ENCODE measurements around the gene LPAR2. TPM values are rescaled to one million over a fixed set of nuclear protein-coding genes. Genes with fewer than 3 reads are reported as not detected.
A peak's percentile ranks its signal among the peaks of the same experiment; 100 is the strongest.

Gene LPAR2
- polyA plus RNA-seq, 1 of the 3 experiments (the other 2 are of a cell fraction): 4.5 TPM

GRCh38 chr19:19655051-19655594, 27.1 kb upstream of the LPAR2 start:
- Histone ChIP-seq H3K9me3 (no peaks in the 10 kb centered on the region), H2AFZ (ENCODE audit: low read depth) (no peak overlapping the region), H3K4me2 (no peak overlapping the region), H4K20me1 (ENCODE audit: insufficient read depth) (peaks cover 7% of the 10 kb centered on the region), H3K9ac (no peak overlapping the region), H3K27ac (ENCODE audit: low read depth in 2 of 2, low read length in 1 of 2) (no peak overlapping the region), H3K9me2 (no peaks in the 10 kb centered on the region), H3K27me3 (ENCODE audit: insufficient read depth) (no peaks in the 10 kb centered on the region), H3K79me2 (ENCODE audit: insufficient read depth) (peaks cover 18% of the 10 kb centered on the region), H3K36me3 (replicated peaks in 1 of 2; ENCODE audit: control insufficient read depth in 1 of 2, insufficient read depth in 2 of 2, low read length in 1 of 2) (peaks cover 20 to 93% of the 10 kb centered on the region in 2 experiments), H3K4me1 (ENCODE audit: control insufficient read depth in 1 of 2, insufficient read depth in 2 of 2, low read depth in 1 of 2, low read length in 1 of 2) (peaks cover 0 to 2% of the 10 kb centered on the region in 2 experiments; a peak in 1 of 4 replicates), H3F3A (replicated peaks; ENCODE audit: insufficient read depth) (no peaks in the 10 kb centered on the region), H3K4me3 (ENCODE audit: low read depth in 2 of 2, low read length in 1 of 2) (no peak overlapping the region)
- ChIA-PET POLR2A (interaction anchor here (0.6 kb wide), 1 partner anchor 10 kb away, joined by 3 read pairs; no protein-coding TSS in a partner anchor), CTCF (interaction anchor here (0.6 to 6.6 kb wide), 3 partner anchors 11 to 124 kb away, joined by 3 to 45 read pairs (median 12); partner anchors contain the start of gene GMIP)
- no peak for TF ChIP-seq EP300 (IDR thresholded peaks at IDR 0.05; ENCODE audit: borderline replicate concordance in 1 of 2, low read depth in 1 of 2, low read length in 1 of 2)
- no peak for TF ChIP-seq SMC3 (IDR thresholded peaks at IDR 0.05; ENCODE audit: low read depth, low read length)
- TF ChIP-seq NRF1 (IDR thresholded peaks at IDR 0.05; ENCODE audit: low read depth, low read length): no peak
- TF ChIP-seq SIN3A (IDR thresholded peaks at IDR 0.05; ENCODE audit: borderline replicate concordance, low read depth, low read length): no peak
- peak; percentile 19 for DNase-seq
- 93% methylated on average over 14 of the region's 22 CpGs for WGBS (ENCODE audit: low lambda C conversion rate)

GRCh38 chr19:19654441-19654840, 26.4 kb upstream of the LPAR2 start:
- no peaks in the 10 kb centered on the region for H3K27me3 ChIP-seq (ENCODE audit: insufficient read depth)
- peaks cover 20 to 94% of the 10 kb centered on the region in 2 experiments for H3K36me3 ChIP-seq (replicated peaks in 1 of 2; ENCODE audit: control insufficient read depth in 1 of 2, insufficient read depth in 2 of 2, low read length in 1 of 2)
- no peak overlapping the region for H3K4me2 ChIP-seq
- peaks cover 0 to 2% of the 10 kb centered on the region in 2 experiments; a peak in 1 of 4 replicates for H3K4me1 ChIP-seq (ENCODE audit: control insufficient read depth in 1 of 2, insufficient read depth in 2 of 2, low read depth in 1 of 2, low read length in 1 of 2)
- no peak overlapping the region for H3K4me3 ChIP-seq (ENCODE audit: low read depth in 2 of 2, low read length in 1 of 2)
- H3K9ac ChIP-seq: no peak overlapping the region
- no peaks in the 10 kb centered on the region for H3F3A ChIP-seq (replicated peaks; ENCODE audit: insufficient read depth)
- peaks cover 11% of the 10 kb centered on the region; the same call in 1 of the 2 replicates for H3K79me2 ChIP-seq (ENCODE audit: insufficient read depth)
- no peak overlapping the region for H2AFZ ChIP-seq (ENCODE audit: low read depth)
- WGBS (ENCODE audit: low lambda C conversion rate): no CpG with 5 or more reads among the region's 15 CpGs
- ChIA-PET CTCF (interaction anchor here (1.3 to 2.8 kb wide), 3 partner anchors 8 to 122 kb away, joined by 4 to 25 read pairs (median 12); partner anchors contain the start of gene GMIP), POLR2A (no interaction called here)
- no peaks in the 10 kb centered on the region for H3K9me2 ChIP-seq
- no peak overlapping the region for H3K27ac ChIP-seq (ENCODE audit: low read depth in 2 of 2, low read length in 1 of 2)
- H3K9me3 ChIP-seq: no peaks in the 10 kb centered on the region
- TF ChIP-seq RCOR1 (IDR thresholded peaks at IDR 0.05; ENCODE audit: low read length) (no peak), REST (IDR thresholded peaks at IDR 0.05; ENCODE audit: low read depth, low read length) (no peak), RFX5 (IDR thresholded peaks at IDR 0.05; ENCODE audit: low read length) (no peak), MEF2A (IDR thresholded peaks at IDR 0.05; ENCODE audit: borderline replicate concordance, low read depth) (no peak), GATA2 (CRISPR knock-in tag; IDR thresholded peaks at IDR 0.05) (no peak), TEAD4 (IDR thresholded peaks at IDR 0.05; ENCODE audit: borderline replicate concordance, insufficient read depth) (no peak), SMC3 (IDR thresholded peaks at IDR 0.05; ENCODE audit: low read depth, low read length) (no peak), FOXJ3 (CRISPR knock-in tag; IDR thresholded peaks at IDR 0.05) (no peak), MAX (IDR thresholded peaks at IDR 0.05; ENCODE audit: low read depth) (no peak), USF2 (IDR thresholded peaks at IDR 0.05; ENCODE audit: borderline replicate concordance, low read depth, low read length) (no peak), EP300 (IDR thresholded peaks at IDR 0.05; ENCODE audit: borderline replicate concordance in 1 of 2, low read depth in 1 of 2, low read length in 1 of 2) (no peak), CTCF (IDR thresholded peaks at IDR 0.05) (no peak), ELF1 (IDR thresholded peaks at IDR 0.05) (no peak), NFIC (IDR thresholded peaks at IDR 0.05; ENCODE audit: borderline replicate concordance) (no peak), YY1 (IDR thresholded peaks at IDR 0.05; ENCODE audit: low read depth) (no peak)
- DNase-seq: no peak
- H4K20me1 ChIP-seq (ENCODE audit: insufficient read depth): peaks cover under 1% of the 10 kb centered on the region; the same call in 1 of the 2 replicates
